ENCODE data around the gene QSOX2.

Gene QSOX2

DNA sequence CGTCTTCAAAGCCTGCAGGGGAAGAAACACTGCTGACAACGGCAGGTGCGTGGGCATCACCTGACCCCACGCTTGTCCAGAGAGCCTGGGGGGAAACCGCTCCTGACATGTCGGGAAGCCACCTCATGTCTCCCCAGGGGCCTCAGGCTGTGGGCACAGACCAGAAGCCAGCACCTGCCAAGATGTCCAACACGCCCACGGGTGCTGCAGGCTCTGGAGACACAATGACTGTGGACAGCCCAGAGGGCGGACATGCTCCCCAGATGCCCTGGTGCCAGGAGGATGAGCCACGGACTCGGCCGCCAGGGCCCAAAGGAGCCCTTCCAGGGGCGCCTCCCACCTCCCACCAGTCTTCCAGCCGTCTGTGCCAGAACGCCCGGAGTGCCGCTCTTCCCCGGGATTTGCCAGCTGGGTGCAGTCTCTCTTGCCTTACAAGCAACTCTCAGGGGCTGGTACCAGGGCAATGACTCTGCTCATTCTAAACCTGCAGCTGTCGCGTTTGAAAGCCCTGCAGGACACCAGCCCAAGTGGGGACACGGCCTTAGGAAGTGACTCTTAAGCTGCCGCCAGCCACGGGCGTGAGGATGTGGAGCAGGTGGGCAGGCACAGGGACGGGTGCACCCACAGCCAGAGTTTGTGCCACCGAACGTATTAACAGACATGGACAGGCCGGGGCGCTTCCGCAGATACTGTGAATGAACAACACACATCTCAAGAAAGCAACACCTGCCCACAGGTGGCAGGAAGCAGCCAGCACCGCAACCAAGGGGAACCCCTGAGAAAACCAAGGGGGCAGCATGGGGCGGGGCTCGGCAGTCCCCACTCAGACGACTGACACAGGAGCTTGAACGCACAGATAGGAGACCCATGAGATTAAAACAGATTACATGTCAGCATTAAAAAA is 33.9 kb downstream of the QSOX2 start:
- no peak for DNase-seq
- no peak for TF ChIP-seq POLR2A (IDR thresholded peaks at IDR 0.05; ENCODE audit: low read length)
- no peak for TF ChIP-seq GATA1 (IDR thresholded peaks at IDR 0.05; ENCODE audit: low read depth, low read length)

DNA sequence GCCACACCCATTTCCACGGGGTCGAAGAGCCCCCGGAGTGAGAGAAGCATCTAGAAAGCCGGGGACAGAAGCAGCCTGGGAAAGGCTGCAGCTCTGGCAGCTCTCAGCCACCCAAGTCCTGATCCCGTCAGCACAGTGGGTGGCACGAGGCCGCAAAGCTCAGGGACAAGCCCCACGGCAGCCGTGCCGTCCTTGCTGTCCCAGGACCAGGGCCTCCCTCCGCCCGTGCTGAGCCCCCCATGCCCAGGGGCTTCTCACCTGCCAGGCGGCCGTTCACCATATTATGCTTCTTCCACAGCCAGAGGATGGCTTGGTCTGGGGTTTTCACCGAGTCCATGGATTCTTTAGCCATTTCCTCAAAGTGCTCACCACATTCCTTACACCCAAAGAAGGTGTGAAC is 34.6 kb downstream of the QSOX2 start:
- no peak for TF ChIP-seq GATA1 (IDR thresholded peaks at IDR 0.05; ENCODE audit: low read depth, low read length)
- no peak for TF ChIP-seq POLR2A (IDR thresholded peaks at IDR 0.05; ENCODE audit: low read length)
- DNase-seq: no peak

DNA sequence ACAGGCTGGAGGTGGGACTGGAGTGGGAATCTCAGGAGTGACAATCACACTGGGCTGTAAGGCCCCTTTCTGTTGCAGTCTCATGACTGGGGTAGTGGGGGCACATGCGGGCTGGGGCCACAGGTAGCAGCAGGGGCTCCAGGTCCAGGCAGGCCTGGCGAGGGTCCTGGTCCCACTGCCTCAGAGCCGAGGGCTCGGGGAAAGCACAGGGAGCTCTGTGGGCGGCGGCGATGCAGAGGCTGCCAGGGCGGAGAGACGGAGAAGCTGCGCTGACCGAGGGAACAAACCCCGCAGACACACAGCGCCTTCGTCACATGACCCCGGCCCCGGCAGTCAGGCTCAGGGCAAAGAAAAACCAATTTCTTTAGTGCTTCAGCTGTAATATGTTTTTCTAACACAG is 35.3 kb downstream of the QSOX2 start:
- TF ChIP-seq GATA1 (IDR thresholded peaks at IDR 0.05; ENCODE audit: low read depth, low read length) (no peak), POLR2A (IDR thresholded peaks at IDR 0.05; ENCODE audit: low read length) (no peak)
- DNase-seq: no peak

DNA sequence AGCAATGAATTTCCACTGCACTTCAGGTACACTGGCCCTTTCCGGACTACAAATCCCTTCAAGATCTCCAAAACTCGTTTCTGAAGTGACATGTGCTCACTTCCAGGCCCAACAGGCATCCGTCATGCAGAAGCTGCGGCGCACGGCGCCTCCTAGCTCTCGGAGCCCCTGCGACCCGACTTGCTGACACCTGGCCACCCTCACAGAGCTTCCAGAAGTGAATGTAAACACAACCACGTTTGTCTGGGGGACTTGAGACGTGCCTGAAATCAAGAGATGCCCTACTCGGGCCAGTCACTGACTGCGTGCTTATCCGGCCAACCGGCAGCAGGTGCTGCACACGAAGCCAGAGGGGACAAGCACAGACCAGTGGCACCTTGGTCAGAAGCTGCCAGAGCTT is 35.8 kb downstream of the QSOX2 start:
- no peak for TF ChIP-seq POLR2A (IDR thresholded peaks at IDR 0.05; ENCODE audit: low read length)
- TF ChIP-seq GATA1 (IDR thresholded peaks at IDR 0.05; ENCODE audit: low read depth, low read length): no peak
- no peak for DNase-seq

DNA sequence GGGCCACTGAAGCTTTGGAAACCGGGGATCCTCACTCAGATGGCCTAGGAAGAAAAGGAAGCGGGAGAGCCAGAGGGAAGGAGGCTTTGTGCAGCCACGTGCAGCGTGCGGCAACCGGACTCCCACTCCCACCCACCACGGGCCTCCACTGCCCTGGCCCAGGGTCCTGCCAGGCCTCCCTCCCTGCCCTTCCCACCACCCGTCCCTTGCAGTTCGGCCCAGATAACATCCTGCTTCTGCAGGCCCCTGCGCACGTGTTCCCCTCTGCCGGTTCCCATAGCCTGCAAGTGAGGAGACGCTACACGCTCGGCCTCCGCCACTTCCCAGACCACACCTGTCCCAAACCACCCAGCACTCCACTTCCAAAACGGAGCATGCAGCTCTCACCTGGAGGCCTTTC is 36.4 kb downstream of the QSOX2 start:
- no peak for DNase-seq
- TF ChIP-seq POLR2A (IDR thresholded peaks at IDR 0.05; ENCODE audit: low read length) (no peak), GATA1 (IDR thresholded peaks at IDR 0.05; ENCODE audit: low read depth, low read length) (no peak)

DNA sequence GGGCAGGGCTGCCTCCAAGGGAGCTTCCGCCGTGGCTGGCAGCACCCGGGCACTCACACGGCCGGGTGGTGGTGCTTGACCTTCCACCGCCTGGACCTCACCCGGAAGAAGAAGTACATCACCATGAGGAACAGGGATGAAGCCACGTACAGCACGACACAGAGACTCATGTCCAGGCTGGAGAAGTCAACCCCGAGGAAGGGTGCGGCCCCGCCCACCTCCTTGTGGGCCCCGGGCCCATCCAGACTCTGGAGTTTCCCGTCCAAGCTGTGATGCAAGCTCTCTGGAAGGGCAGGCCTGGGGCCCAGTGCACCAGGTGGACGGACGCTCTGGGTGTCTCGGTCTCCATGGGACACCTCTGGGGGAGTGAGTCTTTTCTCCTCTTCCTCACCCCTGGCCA is 36.9 kb downstream of the QSOX2 start:
- no peak for DNase-seq
- TF ChIP-seq POLR2A (IDR thresholded peaks at IDR 0.05; ENCODE audit: low read length) (no peak), GATA1 (IDR thresholded peaks at IDR 0.05; ENCODE audit: low read depth, low read length) (no peak)

DNA sequence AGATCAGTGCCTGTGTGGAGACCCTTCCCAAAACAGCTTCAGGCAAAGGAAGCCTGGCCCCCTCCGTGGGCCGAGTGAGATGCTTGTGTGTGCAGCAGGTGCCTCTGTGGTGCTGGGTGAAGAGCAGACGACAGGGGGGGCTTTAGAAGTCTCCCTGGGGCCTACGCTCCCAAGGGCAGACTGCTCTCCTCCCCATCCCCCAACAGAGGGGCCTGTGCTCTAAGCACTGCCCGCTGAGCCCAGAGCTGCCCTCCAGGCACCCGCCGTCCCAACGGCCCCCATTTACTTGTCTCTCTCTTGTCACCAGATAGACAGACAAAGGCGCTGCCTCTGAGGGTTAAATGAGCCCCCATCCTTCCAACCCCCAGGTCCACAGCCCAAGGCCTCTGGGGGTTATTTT is 38.0 kb downstream of the QSOX2 start:
- DNase-seq: no peak
- TF ChIP-seq POLR2A (IDR thresholded peaks at IDR 0.05; ENCODE audit: low read length) (no peak), GATA1 (IDR thresholded peaks at IDR 0.05; ENCODE audit: low read depth, low read length) (no peak)

DNA sequence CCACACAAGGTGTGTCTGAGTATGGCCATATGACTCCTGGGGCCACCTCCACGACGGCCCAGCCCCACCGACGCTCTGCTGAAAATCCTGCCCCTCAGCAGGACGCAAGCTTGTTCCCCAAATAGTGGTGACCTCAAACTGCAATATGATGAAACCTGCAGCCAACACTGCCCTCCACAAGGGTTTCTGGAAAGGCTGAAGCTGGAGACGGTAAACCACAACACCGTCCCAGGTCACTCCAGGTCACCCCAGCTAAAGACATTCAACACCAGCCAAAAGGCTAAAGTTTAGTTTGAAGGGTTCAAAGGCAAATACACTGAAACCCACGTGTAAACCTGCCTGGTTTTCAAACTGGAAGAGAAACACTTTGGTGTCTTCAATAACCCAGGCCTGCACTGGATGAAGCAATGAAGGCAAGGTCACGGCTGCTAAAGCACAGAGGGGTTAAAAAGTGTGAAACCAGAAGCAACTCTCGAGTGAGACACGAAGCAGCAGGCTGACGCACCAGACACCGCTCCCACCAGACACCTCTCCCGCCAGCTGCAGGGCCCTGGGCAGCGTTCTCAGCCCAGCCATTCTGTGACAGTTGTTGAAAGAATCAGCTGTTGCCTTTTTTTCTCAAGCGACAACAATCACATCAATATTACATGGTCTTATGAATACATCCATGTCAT is 38.9 kb downstream of the QSOX2 start:
- TF ChIP-seq POLR2A (IDR thresholded peaks at IDR 0.05; ENCODE audit: low read length): no peak
- no peak for TF ChIP-seq GATA1 (IDR thresholded peaks at IDR 0.05; ENCODE audit: low read depth, low read length)

DNA sequence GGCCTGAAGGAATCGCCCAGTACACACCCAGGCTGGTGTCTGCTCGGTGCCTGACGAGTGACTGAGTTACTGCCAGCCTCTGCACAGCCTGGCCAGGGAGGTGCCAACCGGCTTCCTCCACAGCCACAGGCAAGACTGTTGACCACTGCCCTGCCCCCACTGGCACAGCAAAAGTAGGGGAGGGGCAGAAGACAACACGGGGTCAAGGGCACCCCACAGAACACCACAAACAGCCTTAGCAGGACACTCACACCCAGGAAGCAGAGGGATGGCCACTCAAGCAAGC is 40.0 kb downstream of the QSOX2 start:
- TF ChIP-seq GATA1 (IDR thresholded peaks at IDR 0.05; ENCODE audit: low read depth, low read length): no peak
- TF ChIP-seq POLR2A (IDR thresholded peaks at IDR 0.05; ENCODE audit: low read length): no peak
- no peak for DNase-seq

More for the DNA sequence above, 38.9 kb downstream of the QSOX2 start:
- peak in 1 of 2 experiments; percentile 30 for DNase-seq

DNA sequence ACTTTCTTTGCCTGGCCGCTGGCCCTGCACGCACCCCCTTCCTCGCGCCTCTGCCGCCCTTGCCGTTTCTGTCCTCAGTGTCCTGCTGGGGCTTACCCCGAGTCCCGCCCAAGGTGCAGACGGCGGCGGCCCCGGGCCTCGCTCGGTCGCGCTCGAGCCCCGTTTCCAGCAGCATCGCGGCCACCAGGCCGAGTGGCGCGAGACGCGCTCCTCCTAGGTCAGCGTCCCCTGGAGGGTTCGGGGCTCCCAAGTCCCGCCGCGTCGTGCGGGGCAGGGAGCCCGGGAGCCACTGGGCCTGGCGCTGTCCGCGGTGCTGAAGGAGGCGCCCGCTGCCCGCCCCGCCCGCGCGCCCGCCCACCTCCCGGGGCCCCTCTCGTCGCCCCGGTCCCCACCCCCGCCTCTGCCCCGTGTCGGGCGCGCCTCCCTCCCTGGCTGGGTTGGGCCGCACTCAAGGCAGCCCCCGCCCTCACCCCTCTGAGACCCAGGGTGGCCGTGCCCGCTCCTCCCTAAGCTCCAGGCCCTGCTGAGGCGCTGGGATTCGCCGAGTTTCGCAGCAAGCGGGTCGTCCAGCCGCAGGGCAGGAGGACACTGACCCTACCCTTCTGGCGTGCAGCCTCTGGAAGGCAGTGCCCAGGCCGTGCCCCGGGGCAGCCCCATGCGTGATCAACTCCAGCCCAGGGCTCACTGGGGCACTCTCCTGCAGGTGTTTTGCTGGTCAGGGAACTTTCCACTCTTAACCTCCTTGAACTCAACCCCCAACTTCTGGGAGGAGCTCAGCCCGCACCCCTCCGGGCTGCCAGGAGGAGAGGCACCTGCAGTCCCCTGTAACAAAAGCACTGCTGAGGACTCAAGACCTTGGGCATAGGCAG is 40.5 kb downstream of the QSOX2 start, which contains the start of gene LHX3:
Gene LHX3 (minus strand): TSS at position 291 of the 869 bp plus-strand sequence. CDS start 116 bp downstream, at position 175.
- no peak for TF ChIP-seq POLR2A (IDR thresholded peaks at IDR 0.05; ENCODE audit: low read length)
- no peak for TF ChIP-seq GATA1 (IDR thresholded peaks at IDR 0.05; ENCODE audit: low read depth, low read length)
- peak; percentile 53 to 68 for DNase-seq

DNA sequence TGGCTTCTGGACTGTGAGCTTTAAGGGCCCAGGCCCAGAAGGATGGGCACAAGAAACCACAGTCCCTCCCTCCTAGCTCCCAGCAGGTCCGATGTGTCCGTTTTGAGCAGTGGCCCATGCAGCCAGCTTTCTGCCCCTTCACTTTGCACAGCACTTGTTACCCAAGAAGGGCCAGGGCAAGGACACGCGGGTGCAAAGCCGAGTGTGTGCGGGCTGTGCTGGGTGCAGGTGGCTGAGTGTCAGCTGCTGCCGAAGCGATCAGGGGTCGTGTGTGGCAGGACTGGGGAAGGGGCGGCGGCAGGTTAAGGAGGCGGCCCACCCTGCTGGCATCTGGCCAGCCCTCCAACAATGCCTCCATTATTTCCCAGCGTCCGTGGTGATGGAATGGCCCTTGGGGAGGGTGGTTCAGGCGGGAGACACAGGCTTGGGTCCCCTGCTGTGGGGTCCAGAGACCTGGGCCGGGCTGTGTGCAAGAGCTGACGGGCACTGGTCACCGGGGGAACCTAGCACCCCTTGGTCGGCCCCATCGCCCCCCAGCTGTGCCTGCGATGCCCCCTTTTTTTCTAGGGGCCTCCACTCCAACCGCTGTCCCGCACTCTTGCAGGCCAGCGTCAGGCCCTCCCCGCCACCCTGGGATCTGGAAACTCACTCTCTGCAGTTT is 41.3 kb downstream of the QSOX2 start:
- DNase-seq: no peak
- TF ChIP-seq POLR2A (IDR thresholded peaks at IDR 0.05; ENCODE audit: low read length) (no peak), GATA1 (IDR thresholded peaks at IDR 0.05; ENCODE audit: low read depth, low read length) (no peak)

DNA sequence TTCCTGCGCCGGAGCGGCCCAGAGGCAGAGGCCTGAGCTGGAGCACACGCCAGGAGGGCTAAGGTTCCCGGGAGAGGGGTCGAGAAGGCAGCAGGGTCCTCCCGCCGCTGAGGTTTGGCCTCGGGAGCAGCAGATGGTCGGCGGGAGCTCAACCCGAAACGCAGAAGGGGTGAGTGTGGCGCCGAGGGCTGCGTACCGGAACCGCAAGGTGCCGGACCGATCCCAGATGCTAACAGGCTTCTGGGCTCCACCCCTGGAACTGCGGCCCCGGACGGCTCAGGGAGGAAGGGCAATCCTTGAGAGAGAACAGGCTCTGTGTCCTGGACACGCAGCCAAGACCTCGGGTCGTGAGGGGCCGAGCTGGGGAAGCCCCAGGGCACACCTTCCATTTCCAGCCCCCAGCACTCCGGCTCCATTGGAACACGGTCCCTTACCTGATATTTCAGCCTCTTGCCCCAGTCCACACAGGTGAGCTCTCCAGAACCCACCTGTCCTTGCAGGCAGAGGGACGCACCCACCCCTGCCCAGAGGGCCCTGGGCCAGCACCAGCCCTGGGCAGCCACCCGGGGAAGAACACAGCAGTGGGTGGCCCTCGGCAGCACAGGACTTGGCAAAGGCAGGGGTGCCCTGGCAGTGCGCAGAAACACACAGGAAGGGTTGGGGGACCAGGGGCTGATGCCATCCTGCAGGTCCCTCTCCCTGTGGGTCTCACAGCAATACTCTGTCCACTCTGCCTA is 42.0 kb downstream of the QSOX2 start:
- TF ChIP-seq POLR2A (IDR thresholded peaks at IDR 0.05; ENCODE audit: low read length): no peak
- no peak for TF ChIP-seq GATA1 (IDR thresholded peaks at IDR 0.05; ENCODE audit: low read depth, low read length)
- no peak for DNase-seq
